K562 (cell line): ENCODE data around the gene PRR29. TPM values are rescaled to one million over a fixed set of nuclear protein-coding genes. Genes with fewer than 3 reads are reported as not detected.

ENCODE experiments used
- BMI1 ChIP-seq: fragments of 150-350 bp; IDR thresholded peaks from 2 replicates; pipeline ENCODE4 v1.6.1; 2014; ENCODE audit warnings: low read length
- C11orf30 ChIP-seq: fragments of 450-650 bp; IDR thresholded peaks from 2 replicates; pipeline ENCODE4 v1.6.1; 2016; ENCODE audit warnings: low read depth, mild to moderate bottlenecking
- CBX2 ChIP-seq: fragments of 200-600 bp; sonication (generic); IDR thresholded peaks from one replicate; pipeline ENCODE4 v1.6.1; 2012; ENCODE audit warnings: mild to moderate bottlenecking, low read length, inconsistent platforms; ENCODE audit not compliant: insufficient read depth, poor library complexity, severe bottlenecking
- CCAR2 ChIP-seq: fragments of 200-400 bp; formaldehyde crosslinking; IDR thresholded peaks from 2 replicates; pipeline ENCODE4 v1.6.1; 2017; ENCODE audit warnings: mild to moderate bottlenecking, low read depth, low read length
- CGGBP1 ChIP-seq: fragments of 250-450 bp; sonication (Bioruptor Pico); IDR thresholded peaks from 2 replicates; pipeline ENCODE4 v1.9.0; 2021; ENCODE audit warnings: mild to moderate bottlenecking
- DDX20 ChIP-seq: fragments of 450-650 bp; IDR thresholded peaks from 2 replicates; pipeline ENCODE4 v1.6.1; 2016; ENCODE audit warnings: missing genetic modification characterization, low read depth, mild to moderate bottlenecking, missing compliant biosample characterization, moderate library complexity
- DLX4 ChIP-seq: fragments of 250-450 bp; sonication (Bioruptor Pico); IDR thresholded peaks from 2 replicates; pipeline ENCODE4 v1.6.1; 2021; ENCODE audit warnings: mild to moderate bottlenecking
- FOXM1 ChIP-seq, 2 experiments: fragments of 450-650 bp in 1 of 2; sonication (generic) in 1 of 2; formaldehyde crosslinking in 1 of 2; IDR thresholded peaks; 2 replicates each; pipeline versions ENCODE4 v1.6.1 to v1.9.0; 2017 to 2022; ENCODE audit warnings: low read depth in 2 of 2, mild to moderate bottlenecking in 2 of 2, missing genetic modification reagents in 1 of 2, moderate library complexity in 1 of 2
- GABPB2 ChIP-seq: fragments of 250-450 bp; sonication (Bioruptor Pico); conservative IDR thresholded peaks from 2 replicates; pipeline ENCODE4 v1.5.1; 2021; ENCODE audit warnings: mild to moderate bottlenecking
- KAT2B ChIP-seq: IDR thresholded peaks from one replicate; pipeline ENCODE4 v1.6.1; 2012; ENCODE audit warnings: low read depth, mild to moderate bottlenecking, control low read depth, inconsistent platforms, low read length, moderate library complexity
- MBD2 ChIP-seq: sonication (generic); IDR thresholded peaks from 2 replicates; pipeline ENCODE4 v1.6.1; 2016; ENCODE audit warnings: low read depth, borderline replicate concordance
- NBN ChIP-seq: fragments of 450-650 bp; IDR thresholded peaks from 2 replicates; pipeline ENCODE4 v1.6.1; 2016; ENCODE audit warnings: low read depth, mild to moderate bottlenecking
- NFRKB ChIP-seq: fragments of 450-650 bp; IDR thresholded peaks from 2 replicates; pipeline ENCODE4 v1.6.1; 2016; ENCODE audit warnings: low read depth
- NR0B1 ChIP-seq: fragments of 450-650 bp; IDR thresholded peaks from one replicate; pipeline ENCODE4 v1.6.1; 2018; ENCODE audit warnings: mild to moderate bottlenecking, moderate library complexity; ENCODE audit not compliant: partially characterized antibody
- RFX5 ChIP-seq: IDR thresholded peaks from 2 replicates; pipeline ENCODE4 v1.6.1; 2011; ENCODE audit warnings: low read depth, mild to moderate bottlenecking, improper control_type of control experiment, low read length
- SLC30A9 ChIP-seq: fragments of 250-450 bp; sonication (Bioruptor Pico); IDR thresholded peaks from 2 replicates; pipeline ENCODE4 v1.8.0; 2022; ENCODE audit warnings: mild to moderate bottlenecking, moderate library complexity
- SMAD4 ChIP-seq: fragments of 250-450 bp; sonication (Bioruptor Pico); conservative IDR thresholded peaks from 2 replicates; pipeline ENCODE4 v1.8.0; 2021; ENCODE audit warnings: inconsistent platforms, mild to moderate bottlenecking, moderate library complexity
- SP2 ChIP-seq: IDR thresholded peaks from 2 replicates; pipeline ENCODE4 v1.6.1; 2011; ENCODE audit warnings: mild to moderate bottlenecking, low read depth, low read length, moderate library complexity; ENCODE audit not compliant: poor library complexity, severe bottlenecking; ENCODE audit errors: extremely low read depth
- SRSF3 ChIP-seq: fragments of 200-400 bp; formaldehyde crosslinking; IDR thresholded peaks from 2 replicates; pipeline ENCODE4 v1.6.1; 2016; ENCODE audit warnings: mild to moderate bottlenecking, low read length, moderate library complexity; ENCODE audit not compliant: insufficient read depth
- TFAM ChIP-seq: fragments of 250-450 bp; sonication (Bioruptor Pico); conservative IDR thresholded peaks from 2 replicates; pipeline ENCODE4 v1.5.0; 2021; ENCODE audit warnings: mild to moderate bottlenecking, moderate library complexity
- TFAP4 ChIP-seq: sonication (generic); formaldehyde crosslinking; IDR thresholded peaks from 2 replicates; pipeline ENCODE4 v1.8.0; 2022; ENCODE audit warnings: missing genetic modification reagents, mild to moderate bottlenecking, moderate library complexity, borderline replicate concordance
- TOE1 ChIP-seq, 2 experiments: fragments of 450-650 bp in 1 of 2; sonication (generic) in 1 of 2; formaldehyde crosslinking in 1 of 2; IDR thresholded peaks; 2 replicates each; pipeline versions ENCODE4 v1.7.1 to v1.8.0; 2016 to 2022; ENCODE audit warnings: borderline replicate concordance in 2 of 2, mild to moderate bottlenecking in 2 of 2, antibody characterized with exemption in 1 of 2, inconsistent platforms in 1 of 2, low read depth in 1 of 2, missing genetic modification reagents in 1 of 2, moderate library complexity in 1 of 2
- TRIM28 ChIP-seq: fragments of 450-650 bp; IDR thresholded peaks from 2 replicates; pipeline ENCODE4 v1.6.1; 2017
- ZBTB9 ChIP-seq: fragments of 450-650 bp; formaldehyde crosslinking; IDR thresholded peaks from 2 replicates; pipeline ENCODE4 v1.4.0; 2020; ENCODE audit warnings: mild to moderate bottlenecking, moderate library complexity
- ZNF76 ChIP-seq: fragments of 250-450 bp; sonication (Bioruptor Pico); IDR thresholded peaks from 2 replicates; pipeline ENCODE4 v1.4.0; 2020; ENCODE audit warnings: mild to moderate bottlenecking, moderate library complexity, borderline replicate concordance
- polyA plus RNA-seq, 8 experiments: library from polyadenylated mRNA; depleted of rRNA in 4 of 8; stranded (reverse) in 5 of 8; unstranded in 3 of 8; fragments of >200 nt; fragmentation: Nextera tagmentation in 2 of 8; fragmentation: Illumina TruSeq in 1 of 8; extraction: Ambion mirVana in 2 of 8; extraction: Trizol in 1 of 8; gene quantifications; 2 replicates each; pipeline versions ENCODE4 v1.2.1 to v1.2.3, GENCODE V29; 2011 to 2014; ENCODE audit warnings: inconsistent platforms in 1 of 8, missing spikeins in 1 of 8
- total RNA-seq, 7 experiments: library from RNA; depleted of rRNA in 6 of 7; stranded (reverse); fragments of >200 nt in 6 of 7; fragmentation: Illumina TruSeq in 2 of 7; extraction: Trizol in 2 of 7; gene quantifications; 2 replicates each; pipeline versions ENCODE4 v1.2.1 to v1.2.3, GENCODE V29; 2011 to 2021; ENCODE audit warnings: low replicate concordance in 1 of 7

Gene PRR29
- total and polyA plus RNA-seq, 9 of the 15 experiments (the other 6 are each of a cell fraction or from before 2014, with no cell fraction given): 0.08 to 0.58 (median 0.15) TPM; not detected in 5

- TF ChIP-seq NR0B1 (no peak), SP2 (no peak), SMAD4 (CRISPR knock-in tag) (no peak), KAT2B (no peak), TRIM28 (0 out of 2 replicates have a peak, but pooled peaks have one; percentile 28), C11orf30 (no peak), TOE1 (IDR thresholded peaks at IDR 0.05; ENCODE audit: borderline replicate concordance) (no peak), TOE1 (CRISPR knock-in tag; IDR thresholded peaks at IDR 0.05; ENCODE audit: borderline replicate concordance, low read depth) (no peak), NBN (no peak), NFRKB (no peak), CBX2 (no peak), MBD2 (no peak), CCAR2 (no peak), RFX5 (no peak), FOXM1 (IDR thresholded peaks at IDR 0.05; ENCODE audit: low read depth) (peak; percentile 24; the same call in 1 of the 2 replicates), FOXM1 (CRISPR knock-in tag; IDR thresholded peaks at IDR 0.05; ENCODE audit: low read depth) (no peak), DLX4 (CRISPR knock-in tag) (no peak), BMI1 (no peak), SRSF3 (no peak), TFAP4 (CRISPR knock-in tag) (no peak; the same call in 1 of the 2 replicates), DDX20 (tag) (no peak), CGGBP1 (CRISPR knock-in tag) (no peak), ZNF76 (CRISPR knock-in tag) (no peak), TFAM (CRISPR knock-in tag) (no peak), ZBTB9 (CRISPR knock-in tag) (0 out of 2 replicates have a peak, but pooled peaks have one; percentile 24), SLC30A9 (no peak), GABPB2 (no peak)
These were observed 24.5 kb downstream of the PRR29 start (continued) for GRCh38 chr17:64022611-64023063.
